Measurements from ENCODE around the gene WDR17. TPM values are rescaled to one million over a fixed set of nuclear protein-coding genes. Genes with fewer than 3 reads are reported as not detected.

Gene WDR17
- total and polyA plus RNA-seq, 2 of the 13 experiments (the other 11 are each of a cell fraction or from before 2014, with no cell fraction given): not detected

DNA sequence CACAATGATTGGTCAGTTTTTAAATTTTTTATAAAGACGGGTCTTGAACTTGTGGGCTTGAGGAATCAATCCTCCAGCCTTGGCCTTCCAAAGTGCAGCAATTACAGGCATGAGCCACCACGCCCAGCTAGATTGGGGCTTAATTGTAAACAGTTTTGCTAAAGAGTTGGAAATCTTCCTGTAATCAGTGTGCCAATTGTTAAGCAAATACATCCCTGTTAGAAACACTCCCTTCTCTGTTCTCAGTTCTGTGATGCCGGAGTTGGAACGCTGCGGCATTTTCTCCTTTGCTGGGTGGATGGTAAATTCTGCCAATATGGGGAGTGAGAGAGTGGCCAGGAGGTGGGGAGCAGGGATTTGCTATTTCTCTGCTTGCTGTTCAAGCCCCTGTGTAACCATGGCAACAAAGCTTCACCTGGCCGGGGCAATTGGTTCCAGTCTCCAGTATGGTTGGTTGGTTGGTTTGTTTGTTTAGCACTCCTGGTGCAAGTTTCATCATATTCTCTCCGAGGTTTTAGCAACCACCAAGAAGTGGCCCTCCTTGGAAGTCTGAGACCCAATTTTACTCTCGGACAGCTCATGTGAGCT, 132.8 kb downstream of the WDR17 start:
- no TSS peak for BruUV-seq (replicated peaks)
- ATAC-seq: no peak
- Histone ChIP-seq H3K27me3 (ENCODE audit: control insufficient read depth in 1 of 2, insufficient read depth in 2 of 2, low read length in 2 of 2) (peaks cover 1 to 6% of the 10 kb centered on the region in 2 experiments; a peak in 2 of 5 replicates), H2AFZ (ENCODE audit: low read length) (no peak overlapping the region), H3K27ac (ENCODE audit: extremely low read length, insufficient read depth, low read length) (no peak overlapping the region), H3K36me3 (replicated peaks in 1 of 2; ENCODE audit: control insufficient read depth in 1 of 2, insufficient read depth in 2 of 2, low read length in 2 of 2) (no peaks in the 10 kb centered on the region), H3K9ac (ENCODE audit: insufficient read depth, low read depth, low read length) (no peak overlapping the region), H3K4me2 (ENCODE audit: low read depth, low read length) (no peak overlapping the region), H3K79me2 (ENCODE audit: insufficient read depth, low read length) (no peaks in the 10 kb centered on the region), H4K20me1 (ENCODE audit: insufficient read depth, low read length) (no peaks in the 10 kb centered on the region), H3K9me3 (ENCODE audit: low read length) (no peaks in the 10 kb centered on the region), H3K4me3 (replicated peaks in 1 of 3; ENCODE audit: insufficient read depth in 1 of 3, low read depth in 2 of 3, low read length in 3 of 3) (no peak overlapping the region), H3K4me1 (ENCODE audit: insufficient read depth, low read length) (no peaks in the 10 kb centered on the region; the same call in 1 of the 2 replicates)
- in situ Hi-C loops (cut with HindIII; ENCODE audit: extremely low pct_ligation_motif_present, low pct_unique_long_range_greater_than_20kb) (loop anchor here (10.0 kb wide), 1 partner anchor 116 kb away; the partner anchor contains the start of gene SPCS3), intact Hi-C loops (cut with micrococcal nuclease; ENCODE audit: unreplicated experiment) (loop anchor here (5.0 kb wide), 1 partner anchor 124 kb away; no protein-coding TSS in a partner anchor)
- FAIRE-seq: no peak
- CTCF ChIA-PET (ENCODE audit: low intra/inter-chr PET ratio, low total read pairs): no interaction called here
- DNase-seq (ENCODE audit: low spot score): no peak
- 14% methylated on average over 7 of the region's 8 CpGs for WGBS (ENCODE audit: low lambda C conversion rate)
- POLR2A ChIA-PET: no interaction called here
- TF ChIP-seq, protein P1, sequence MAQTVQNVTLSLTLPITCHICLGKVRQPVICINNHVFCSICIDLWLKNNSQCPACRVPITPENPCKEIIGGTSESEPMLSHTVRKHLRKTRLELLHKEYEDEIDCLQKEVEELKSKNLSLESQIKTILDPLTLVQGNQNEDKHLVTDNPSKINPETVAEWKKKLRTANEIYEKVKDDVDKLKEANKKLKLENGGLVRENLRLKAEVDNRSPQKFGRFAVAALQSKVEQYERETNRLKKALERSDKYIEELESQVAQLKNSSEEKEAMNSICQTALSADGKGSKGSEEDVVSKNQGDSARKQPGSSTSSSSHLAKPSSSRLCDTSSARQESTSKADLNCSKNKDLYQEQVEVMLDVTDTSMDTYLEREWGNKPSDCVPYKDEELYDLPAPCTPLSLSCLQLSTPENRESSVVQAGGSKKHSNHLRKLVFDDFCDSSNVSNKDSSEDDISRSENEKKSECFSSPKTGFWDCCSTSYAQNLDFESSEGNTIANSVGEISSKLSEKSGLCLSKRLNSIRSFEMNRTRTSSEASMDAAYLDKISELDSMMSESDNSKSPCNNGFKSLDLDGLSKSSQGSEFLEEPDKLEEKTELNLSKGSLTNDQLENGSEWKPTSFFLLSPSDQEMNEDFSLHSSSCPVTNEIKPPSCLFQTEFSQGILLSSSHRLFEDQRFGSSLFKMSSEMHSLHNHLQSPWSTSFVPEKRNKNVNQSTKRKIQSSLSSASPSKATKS (CRISPR knock-in tag; IDR thresholded peaks at IDR 0.05): no peak
- TF ChIP-seq, protein P2, sequence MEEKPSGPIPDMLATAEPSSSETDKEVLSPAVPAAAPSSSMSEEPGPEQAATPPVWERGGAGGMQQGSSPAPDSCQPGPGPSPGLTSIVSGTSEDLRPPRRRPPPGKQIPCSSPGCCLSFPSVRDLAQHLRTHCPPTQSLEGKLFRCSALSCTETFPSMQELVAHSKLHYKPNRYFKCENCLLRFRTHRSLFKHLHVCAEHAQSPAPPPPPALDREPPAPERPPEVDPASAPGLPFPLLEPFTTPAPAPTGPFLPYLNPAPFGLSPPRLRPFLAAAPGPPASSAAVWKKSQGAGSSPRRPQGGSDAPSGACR (CRISPR knock-in tag; IDR thresholded peaks at IDR 0.05): no peak
- TF ChIP-seq HDAC1 (CRISPR knock-in tag; IDR thresholded peaks at IDR 0.05): no peak
- TF ChIP-seq ZNF749 (CRISPR knock-in tag; IDR thresholded peaks at IDR 0.05; ENCODE audit: borderline replicate concordance): no peak
- no peak for TF ChIP-seq MTF2 (CRISPR knock-in tag; IDR thresholded peaks at IDR 0.05; ENCODE audit: borderline replicate concordance)
- TF ChIP-seq, protein P3, sequence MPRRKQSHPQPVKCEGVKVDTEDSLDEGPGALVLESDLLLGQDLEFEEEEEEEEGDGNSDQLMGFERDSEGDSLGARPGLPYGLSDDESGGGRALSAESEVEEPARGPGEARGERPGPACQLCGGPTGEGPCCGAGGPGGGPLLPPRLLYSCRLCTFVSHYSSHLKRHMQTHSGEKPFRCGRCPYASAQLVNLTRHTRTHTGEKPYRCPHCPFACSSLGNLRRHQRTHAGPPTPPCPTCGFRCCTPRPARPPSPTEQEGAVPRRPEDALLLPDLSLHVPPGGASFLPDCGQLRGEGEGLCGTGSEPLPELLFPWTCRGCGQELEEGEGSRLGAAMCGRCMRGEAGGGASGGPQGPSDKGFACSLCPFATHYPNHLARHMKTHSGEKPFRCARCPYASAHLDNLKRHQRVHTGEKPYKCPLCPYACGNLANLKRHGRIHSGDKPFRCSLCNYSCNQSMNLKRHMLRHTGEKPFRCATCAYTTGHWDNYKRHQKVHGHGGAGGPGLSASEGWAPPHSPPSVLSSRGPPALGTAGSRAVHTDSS (CRISPR knock-in tag; conservative IDR thresholded peaks at IDR 0.05): no peak
- no peak for TF ChIP-seq KLF11 (CRISPR knock-in tag; IDR thresholded peaks at IDR 0.05)
- TF ChIP-seq BORCS8-MEF2B (CRISPR knock-in tag; IDR thresholded peaks at IDR 0.05): no peak
- no peak for TF ChIP-seq ZNF333 (CRISPR knock-in tag; IDR thresholded peaks at IDR 0.05; ENCODE audit: borderline replicate concordance)
- no peak for TF ChIP-seq NFIC (IDR thresholded peaks at IDR 0.05; ENCODE audit: low read length)
- TF ChIP-seq ZNF292 (CRISPR knock-in tag; IDR thresholded peaks at IDR 0.05; ENCODE audit: borderline replicate concordance, low read depth): no peak
- TF ChIP-seq CBX1 (IDR thresholded peaks at IDR 0.05; ENCODE audit: low read depth): no peak
- TF ChIP-seq CBX2 (IDR thresholded peaks at IDR 0.05; ENCODE audit: low read depth, low read length): no peak
- TF ChIP-seq CBX2 (CRISPR knock-in tag; IDR thresholded peaks at IDR 0.05; ENCODE audit: low read depth): no peak
- no peak for TF ChIP-seq ZC3H4 (CRISPR knock-in tag; IDR thresholded peaks at IDR 0.05; ENCODE audit: borderline replicate concordance)
- TF ChIP-seq POLR2A (IDR thresholded peaks at IDR 0.05; ENCODE audit: insufficient read depth in 1 of 2, low read depth in 2 of 2, low read length in 2 of 2): no peak
- TF ChIP-seq SAFB2 (CRISPR knock-in tag; IDR thresholded peaks at IDR 0.05; ENCODE audit: borderline replicate concordance, low read depth): no peak
- TF ChIP-seq ZSCAN30 (CRISPR knock-in tag; IDR thresholded peaks at IDR 0.05): no peak
- no peak for TF ChIP-seq CC2D1A (CRISPR knock-in tag; IDR thresholded peaks at IDR 0.05)
- no peak for TF ChIP-seq ZNF569 (CRISPR knock-in tag; IDR thresholded peaks at IDR 0.05; ENCODE audit: borderline replicate concordance)
